ENCODE data around the gene SRD5A1.

The SRD5A1 gene

GRCh38 chr5:6715758-6716628 is 82.8 kb downstream of the SRD5A1 start:
- peak overlapping the region; percentile 74 to 83 for H3K4me3 Mint-ChIP-seq

GRCh38 chr5:6716629-6717149 is 83.4 kb downstream of the SRD5A1 start:
- no peaks in the 10 kb centered on the region for H3K27me3 Mint-ChIP-seq
- no peaks in the 10 kb centered on the region for H3K9me3 Mint-ChIP-seq
- DNase-seq (no peak), ATAC-seq (no peak)
- H3K4me1 Mint-ChIP-seq = peaks cover 65% of the 10 kb centered on the region
- peak overlapping the region; percentile 74 to 83 for H3K4me3 Mint-ChIP-seq
- H3K27ac Mint-ChIP-seq = peak overlapping the region in 1 of 2 donors; percentile 43

More at GRCh38 chr5:6715758-6716628, 82.8 kb downstream of the SRD5A1 start:
- DNase-seq (no peak), ATAC-seq (no peak)
- H3K27ac Mint-ChIP-seq = peak overlapping the region in 1 of 2 donors; percentile 42
- H3K4me1 Mint-ChIP-seq = peaks cover 61% of the 10 kb centered on the region
- H3K9me3 Mint-ChIP-seq = no peaks in the 10 kb centered on the region
- H3K27me3 Mint-ChIP-seq = peaks cover under 1% of the 10 kb centered on the region

- Mint-ChIP-seq H3K4me1 (peaks cover 65% of the 10 kb centered on the region), H3K27ac (peak overlapping the region in 1 of 2 donors; percentile 19), H3K27me3 (no peaks in the 10 kb centered on the region), H3K9me3 (no peaks in the 10 kb centered on the region), H3K4me3 (peak overlapping the region; percentile 74 to 83)
- DNase-seq (no peak), ATAC-seq (no peak)
These were observed 84.0 kb downstream of the SRD5A1 start for GRCh38 chr5:6717247-6717646.

GRCh38 chr5:6717687-6718086 is 84.4 kb downstream of the SRD5A1 start:
- Mint-ChIP-seq H3K4me1 (peaks cover 70% of the 10 kb centered on the region), H3K4me3 (peak overlapping the region; percentile 54 to 74), H3K27ac (peak overlapping the region in 1 of 2 donors; percentile 6), H3K27me3 (no peaks in the 10 kb centered on the region), H3K9me3 (no peaks in the 10 kb centered on the region)
- no peak for DNase-seq
- no peak for ATAC-seq

- Mint-ChIP-seq H3K4me3 (peak overlapping the region in 1 of 2 donors; percentile 48), H3K27ac (peak overlapping the region in 1 of 2 donors; percentile 6), H3K4me1 (peaks cover 75% of the 10 kb centered on the region), H3K27me3 (no peaks in the 10 kb centered on the region), H3K9me3 (no peaks in the 10 kb centered on the region)
- DNase-seq (no peak), ATAC-seq (no peak)
These were observed 85.0 kb downstream of the SRD5A1 start for GRCh38 chr5:6718161-6718681.

- ATAC-seq (no peak), DNase-seq (no peak)
- H3K9me3 Mint-ChIP-seq = no peaks in the 10 kb centered on the region
- peak overlapping the region in 1 of 2 donors; percentile 48 for H3K4me3 Mint-ChIP-seq
- peaks cover 80% of the 10 kb centered on the region for H3K4me1 Mint-ChIP-seq
- H3K27me3 Mint-ChIP-seq = no peaks in the 10 kb centered on the region
- H3K27ac Mint-ChIP-seq = no peak overlapping the region
These were observed 85.5 kb downstream of the SRD5A1 start for GRCh38 chr5:6718718-6719117.

GRCh38 chr5:6719417-6719816 is 86.2 kb downstream of the SRD5A1 start:
- DNase-seq (no peak), ATAC-seq (no peak)
- Mint-ChIP-seq H3K4me3 (no peak overlapping the region), H3K9me3 (no peaks in the 10 kb centered on the region), H3K27ac (no peak overlapping the region), H3K27me3 (no peaks in the 10 kb centered on the region), H3K4me1 (peaks cover 87% of the 10 kb centered on the region)

- DNase-seq (no peak), ATAC-seq (peak; percentile 27)
- H3K4me1 Mint-ChIP-seq = peaks cover 93% of the 10 kb centered on the region
- peak overlapping the region in 1 of 2 donors; percentile 27 for H3K27ac Mint-ChIP-seq
- H3K27me3 Mint-ChIP-seq = no peaks in the 10 kb centered on the region
- no peaks in the 10 kb centered on the region for H3K9me3 Mint-ChIP-seq
- H3K4me3 Mint-ChIP-seq = no peak overlapping the region
These were observed 86.8 kb downstream of the SRD5A1 start for GRCh38 chr5:6719896-6720560.

- Mint-ChIP-seq H3K4me1 (peaks cover 98% of the 10 kb centered on the region), H3K4me3 (peak overlapping the region in 1 of 2 donors; percentile 29), H3K27ac (peak overlapping the region in 1 of 2 donors; percentile 31), H3K9me3 (no peaks in the 10 kb centered on the region), H3K27me3 (no peaks in the 10 kb centered on the region)
- ATAC-seq (no peak), DNase-seq (no peak)
These were observed 87.3 kb downstream of the SRD5A1 start for GRCh38 chr5:6720561-6720921.

GRCh38 chr5:6721442-6721841 is 88.2 kb downstream of the SRD5A1 start:
- no peak for ATAC-seq
- peak overlapping the region in 1 of 2 donors; percentile 26 for H3K27ac Mint-ChIP-seq
- H3K27me3 Mint-ChIP-seq = no peaks in the 10 kb centered on the region
- DNase-seq = no peak
- no peaks in the 10 kb centered on the region for H3K9me3 Mint-ChIP-seq
- peak overlapping the region; percentile 61 to 80 for H3K4me3 Mint-ChIP-seq
- H3K4me1 Mint-ChIP-seq = peaks cover 99% of the 10 kb centered on the region

- Mint-ChIP-seq H3K27ac (peak overlapping the region in 1 of 2 donors; percentile 26), H3K27me3 (no peaks in the 10 kb centered on the region), H3K4me1 (peaks cover 99% of the 10 kb centered on the region), H3K4me3 (peak overlapping the region; percentile 61 to 80), H3K9me3 (no peaks in the 10 kb centered on the region)
- ATAC-seq = no peak
- DNase-seq = no peak
These were observed 88.8 kb downstream of the SRD5A1 start for GRCh38 chr5:6722015-6722414.

GRCh38 chr5:6723122-6723815 is 90.0 kb downstream of the SRD5A1 start:
- Mint-ChIP-seq H3K4me1 (peaks cover 99% of the 10 kb centered on the region), H3K4me3 (no peak overlapping the region), H3K9me3 (no peaks in the 10 kb centered on the region), H3K27me3 (no peaks in the 10 kb centered on the region), H3K27ac (no peak overlapping the region)
- ATAC-seq = no peak
- DNase-seq = no peak

- Mint-ChIP-seq H3K4me1 (peaks cover 96% of the 10 kb centered on the region), H3K27ac (no peak overlapping the region), H3K9me3 (no peaks in the 10 kb centered on the region), H3K27me3 (no peaks in the 10 kb centered on the region), H3K4me3 (no peak overlapping the region)
- ATAC-seq = no peak
- no peak for DNase-seq
These were observed 90.6 kb downstream of the SRD5A1 start for GRCh38 chr5:6723816-6724300.

Data from stimulated activated naive CD8-positive, alpha-beta T cell treated with anti-CD3 and anti-CD28 coated beads, Interleukin-15, amount 100 ng/mL, for 72 hours (primary cell).